ENCODE results near the gene PKN1.
"Not testable (repeated sequence)": the region's sequence is repeated elsewhere in the genome, so short reads cannot be mapped to it uniquely, and the experiment has no call there.

PKN1 gene

GRCh38 chr19:14449321-14449720 lies 16.2 kb downstream of the PKN1 start:
- TF ChIP-seq CTCF (IDR thresholded peaks at IDR 0.05; ENCODE audit: low read depth, low read length), result no peak
- H3K4me3 ChIP-seq (ENCODE audit: low read depth, low read length), result no peak overlapping the region

- H3K4me3 ChIP-seq (ENCODE audit: low read depth, low read length), result no peak overlapping the region
- no peak for TF ChIP-seq CTCF (IDR thresholded peaks at IDR 0.05; ENCODE audit: low read depth, low read length)
Measured at GRCh38 chr19:14450168-14450874, 17.2 kb downstream of the PKN1 start.

- no peak for TF ChIP-seq CTCF (IDR thresholded peaks at IDR 0.05; ENCODE audit: low read depth, low read length)
Measured at GRCh38 chr19:14450876-14451275, 17.8 kb downstream of the PKN1 start.

GRCh38 chr19:14452303-14452702 lies 19.2 kb downstream of the PKN1 start:
- not testable (repeated sequence) for H3K4me3 ChIP-seq (ENCODE audit: low read depth, low read length)

More at GRCh38 chr19:14450876-14451275, 17.8 kb downstream of the PKN1 start:
- H3K4me3 ChIP-seq (ENCODE audit: low read depth, low read length), result no peak overlapping the region

- TF ChIP-seq CTCF (IDR thresholded peaks at IDR 0.05; ENCODE audit: low read depth, low read length), result no peak
Measured at GRCh38 chr19:14459703-14460102, 26.6 kb downstream of the PKN1 start.

GRCh38 chr19:14460935-14461334 lies 27.8 kb downstream of the PKN1 start:
- no peak overlapping the region for H3K4me3 ChIP-seq (ENCODE audit: low read depth, low read length)
- no peak for TF ChIP-seq CTCF (IDR thresholded peaks at IDR 0.05; ENCODE audit: low read depth, low read length)

More at GRCh38 chr19:14459703-14460102, 26.6 kb downstream of the PKN1 start:
- H3K4me3 ChIP-seq (ENCODE audit: low read depth, low read length), result no peak overlapping the region

GRCh38 chr19:14462401-14462800 lies 29.3 kb downstream of the PKN1 start:
- not testable (repeated sequence) for H3K4me3 ChIP-seq (ENCODE audit: low read depth, low read length)

GRCh38 chr19:14463747-14464146 lies 30.6 kb downstream of the PKN1 start:
- no peak for TF ChIP-seq CTCF (IDR thresholded peaks at IDR 0.05; ENCODE audit: low read depth, low read length)
- H3K4me3 ChIP-seq (ENCODE audit: low read depth, low read length), result no peak overlapping the region
